Stimulated activated CD8-positive, alpha-beta memory T cell treated with anti-CD3 and anti-CD28 coated beads, Interleukin-4, amount 100 ng/mL, for 48 hours (primary cell): Measurements from ENCODE around the gene NR1D1.

ENCODE experiments used
- DNase-seq: peaks from one replicate; pipeline ENCODE4 v3.0.0-alpha.2; 2020

The NR1D1 gene

GRCh38 chr17:40111221-40112128, 11.1 kb upstream of the NR1D1 start:
- peak; percentile 79 for DNase-seq

DNA sequence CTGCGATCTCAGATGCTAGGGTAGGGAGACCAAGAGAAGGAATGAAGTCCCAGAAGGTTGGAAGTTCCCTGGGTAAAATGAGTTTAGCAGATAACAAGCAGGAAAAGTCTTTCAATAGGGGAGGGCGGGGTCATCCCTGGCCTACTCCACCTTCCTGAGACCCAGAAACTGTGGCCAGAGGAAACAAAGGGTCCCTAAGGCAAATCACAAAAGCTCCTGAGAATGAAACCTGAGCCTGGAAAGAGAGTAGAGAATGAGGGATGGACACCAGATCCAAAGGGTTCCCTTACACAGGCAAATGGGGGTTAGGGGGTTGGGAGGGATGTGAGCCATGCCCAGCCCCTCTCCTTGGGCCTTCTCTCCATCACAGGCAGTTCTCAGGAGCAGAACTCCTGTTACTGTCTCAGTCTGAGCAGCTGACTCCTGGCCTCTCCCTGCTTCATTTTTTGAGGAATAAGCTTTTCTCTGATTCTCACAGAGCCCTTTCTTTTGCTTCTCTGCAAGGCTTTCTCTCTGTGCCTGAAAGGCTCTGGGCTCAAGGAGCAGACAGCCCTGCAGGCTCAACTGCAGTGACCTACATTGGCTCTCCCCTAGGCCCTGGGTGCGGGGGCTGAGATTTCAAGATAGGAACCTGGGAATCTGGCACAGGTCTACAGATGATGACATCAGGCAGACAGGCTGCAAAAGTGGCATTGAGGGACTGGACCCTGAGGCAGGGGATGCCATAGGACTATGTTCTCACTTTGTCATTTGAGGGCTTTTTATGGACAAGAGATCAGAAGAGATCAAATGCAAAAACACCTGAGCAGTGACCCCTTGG, 9.8 kb upstream of the NR1D1 start:
- no peak for DNase-seq

DNA sequence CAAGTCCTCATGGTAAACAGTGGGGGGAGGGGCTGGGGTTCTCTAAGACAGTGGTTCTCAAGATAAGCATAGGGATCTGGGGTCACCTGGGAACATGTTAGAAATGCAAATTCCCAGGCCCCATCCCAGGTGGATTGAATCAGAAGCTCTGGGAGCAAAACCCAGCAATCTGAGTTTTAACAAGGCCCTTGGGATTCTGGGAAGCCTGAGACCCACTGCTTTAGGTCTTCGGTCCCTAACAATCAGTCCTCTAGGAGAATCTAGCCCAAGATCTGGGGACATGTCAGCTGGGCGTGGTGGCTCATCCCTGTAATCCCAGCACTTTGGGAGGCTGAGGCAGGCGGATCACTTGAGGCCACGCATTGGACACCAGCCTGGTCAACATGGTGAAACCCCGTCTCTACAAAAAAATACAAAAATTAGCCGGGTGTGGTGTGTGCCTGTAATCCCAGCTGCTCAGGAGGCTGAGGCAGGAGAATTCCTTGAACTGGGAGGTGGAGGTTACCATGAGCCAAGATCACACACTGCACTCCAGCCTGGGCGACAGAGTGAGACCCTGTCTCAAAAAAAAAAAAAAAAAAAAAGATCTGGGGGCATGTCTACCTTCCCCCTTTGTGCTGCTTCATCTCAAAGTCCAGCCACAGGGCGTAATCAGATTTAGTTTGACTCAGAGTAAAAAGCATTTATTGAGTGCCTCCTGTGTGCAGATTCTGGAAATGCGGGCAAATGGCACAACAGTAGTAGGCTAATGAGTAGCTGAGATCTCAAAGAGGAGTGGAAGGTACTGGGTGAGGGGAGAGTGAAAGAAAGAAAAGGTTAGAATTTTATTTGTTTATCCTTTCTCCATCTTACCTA, 8.8 kb upstream of the NR1D1 start:
- DNase-seq, result no peak

DNA sequence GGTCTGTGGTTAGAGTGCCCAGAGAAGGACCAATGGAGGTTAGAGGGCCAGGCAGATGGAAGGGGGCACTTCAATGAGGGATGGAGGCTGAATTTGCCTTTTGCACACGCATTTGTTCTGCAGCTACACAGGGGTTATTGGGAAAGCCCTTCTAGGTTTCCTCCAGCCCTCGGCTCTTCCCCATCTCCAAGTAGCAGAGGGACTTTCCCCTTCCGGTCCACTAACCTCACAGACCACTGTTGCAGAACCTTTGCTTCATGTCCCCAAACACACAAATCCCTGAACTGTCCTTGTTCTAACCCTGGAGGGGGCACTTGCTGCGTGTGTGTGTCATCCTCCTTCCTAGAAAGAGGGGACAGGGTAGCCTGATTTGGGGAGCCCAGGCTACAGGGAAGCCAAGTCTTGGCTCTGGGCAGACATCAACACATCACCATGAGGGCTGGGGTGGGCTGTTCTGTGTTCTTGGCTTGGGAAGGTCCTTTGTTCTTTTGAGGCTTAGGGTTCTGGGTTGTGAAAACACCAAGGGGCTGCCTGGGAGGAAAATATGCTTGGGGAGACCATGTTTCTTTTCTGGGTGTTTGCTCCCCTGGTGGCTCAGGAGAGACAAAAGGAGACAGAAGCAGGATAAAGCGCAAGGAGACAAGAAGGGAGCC, 7.3 kb upstream of the NR1D1 start:
- DNase-seq, result peak; percentile 45

DNA sequence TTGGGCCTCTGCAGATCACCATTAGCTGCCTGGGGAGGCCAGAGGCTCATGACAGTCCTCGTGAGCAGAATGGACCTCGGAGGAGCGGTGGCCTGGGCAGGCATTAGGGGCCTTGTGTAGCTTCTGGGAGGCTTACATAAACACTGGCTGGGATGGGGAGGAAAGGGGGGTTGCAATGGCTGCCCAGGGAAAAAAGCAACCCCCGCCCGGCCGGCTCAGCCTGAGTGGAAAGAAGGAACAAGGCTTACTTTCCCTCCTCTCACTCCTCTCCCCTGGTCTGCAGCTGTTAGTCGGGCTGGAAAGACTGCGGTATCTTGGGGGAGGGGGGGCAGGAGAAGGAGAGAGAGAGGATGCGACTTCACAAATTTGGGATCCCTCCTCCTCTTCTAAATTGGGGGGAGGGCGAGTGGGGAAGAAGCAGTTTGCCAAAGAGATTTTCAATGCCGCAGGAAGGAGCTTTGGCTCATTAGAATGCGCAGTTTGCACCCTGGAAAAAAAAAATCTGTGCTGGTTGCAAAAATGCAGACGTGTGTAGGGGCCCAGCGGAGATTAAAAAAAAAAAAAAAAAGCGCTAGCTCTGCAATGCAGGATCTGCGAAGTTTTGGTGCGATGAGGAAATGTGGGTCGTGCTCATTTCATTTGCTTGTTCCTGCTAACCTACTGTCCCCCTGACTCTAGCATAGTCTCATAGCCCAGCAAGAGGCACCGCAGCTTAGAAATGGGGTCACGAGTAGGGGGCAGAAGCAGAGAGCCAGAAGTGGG, 6.6 kb upstream of the NR1D1 start:
- no peak for DNase-seq

GRCh38 chr17:40105861-40106759, 5.7 kb upstream of the NR1D1 start:
- DNase-seq, result no peak

DNA sequence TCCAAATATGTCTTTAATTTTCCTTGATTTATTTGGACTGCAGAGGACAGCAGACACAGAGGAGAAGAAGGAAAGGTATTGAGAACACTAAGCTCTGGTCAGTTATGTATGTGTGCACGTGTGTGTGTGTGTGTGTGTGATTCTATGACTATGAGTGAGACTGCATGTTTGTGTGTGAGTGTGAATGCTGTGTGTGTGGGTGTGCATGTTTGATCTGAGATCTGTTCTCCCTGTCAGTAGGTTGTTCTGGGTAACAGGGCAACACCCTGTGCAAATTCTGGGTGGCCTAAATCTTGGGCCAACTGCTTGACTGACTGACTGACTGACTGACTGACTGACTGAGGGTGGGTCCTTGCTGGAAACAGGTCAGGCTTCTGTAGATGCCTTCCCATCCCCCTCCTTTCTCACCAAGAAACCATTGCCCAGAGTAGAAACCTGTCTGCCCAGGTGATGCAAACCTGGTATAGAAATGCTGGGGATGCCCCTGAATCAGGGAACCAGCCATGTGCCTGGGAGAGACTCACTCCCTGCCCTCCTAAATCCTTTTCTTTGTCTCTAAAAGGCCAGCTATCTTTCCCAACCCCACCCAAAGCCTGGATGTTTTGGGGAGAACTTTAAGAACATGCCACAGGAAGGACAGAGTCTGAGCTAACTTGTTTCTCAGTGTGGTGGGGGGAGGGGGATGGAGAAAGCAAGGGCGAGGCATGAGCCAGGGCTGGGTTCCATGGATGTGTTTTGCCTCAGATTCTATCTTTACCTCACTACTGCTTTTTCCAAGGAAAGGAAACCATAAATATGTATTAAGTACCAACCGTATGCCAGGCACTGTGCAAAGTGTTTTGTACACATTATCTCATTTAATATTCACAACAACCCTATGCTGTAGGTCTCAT, 4.5 kb upstream of the NR1D1 start:
- DNase-seq, result no peak

DNA sequence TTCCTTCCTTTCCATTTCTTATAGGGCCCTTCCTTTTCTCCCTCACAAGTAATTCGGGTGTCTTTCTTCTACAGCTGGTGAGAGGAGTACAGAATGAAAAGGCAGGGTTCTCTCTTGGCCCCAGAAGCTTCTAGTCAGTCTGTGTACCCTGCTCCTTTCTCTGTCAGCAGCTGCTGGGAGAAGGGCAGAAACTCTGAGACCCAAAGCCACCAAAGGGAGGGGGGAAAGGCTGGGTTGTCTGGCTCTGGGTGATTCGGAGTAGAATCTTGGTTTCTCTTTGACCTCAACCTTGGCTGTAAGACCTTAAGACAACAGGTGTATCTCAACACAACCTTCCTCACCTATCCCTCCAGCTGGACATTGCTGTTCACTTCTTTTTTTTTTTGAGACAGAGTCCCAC, 3.3 kb upstream of the NR1D1 start:
- DNase-seq, result no peak

GRCh38 chr17:40103071-40103661, 2.8 kb upstream of the NR1D1 start:
- no peak for DNase-seq

DNA sequence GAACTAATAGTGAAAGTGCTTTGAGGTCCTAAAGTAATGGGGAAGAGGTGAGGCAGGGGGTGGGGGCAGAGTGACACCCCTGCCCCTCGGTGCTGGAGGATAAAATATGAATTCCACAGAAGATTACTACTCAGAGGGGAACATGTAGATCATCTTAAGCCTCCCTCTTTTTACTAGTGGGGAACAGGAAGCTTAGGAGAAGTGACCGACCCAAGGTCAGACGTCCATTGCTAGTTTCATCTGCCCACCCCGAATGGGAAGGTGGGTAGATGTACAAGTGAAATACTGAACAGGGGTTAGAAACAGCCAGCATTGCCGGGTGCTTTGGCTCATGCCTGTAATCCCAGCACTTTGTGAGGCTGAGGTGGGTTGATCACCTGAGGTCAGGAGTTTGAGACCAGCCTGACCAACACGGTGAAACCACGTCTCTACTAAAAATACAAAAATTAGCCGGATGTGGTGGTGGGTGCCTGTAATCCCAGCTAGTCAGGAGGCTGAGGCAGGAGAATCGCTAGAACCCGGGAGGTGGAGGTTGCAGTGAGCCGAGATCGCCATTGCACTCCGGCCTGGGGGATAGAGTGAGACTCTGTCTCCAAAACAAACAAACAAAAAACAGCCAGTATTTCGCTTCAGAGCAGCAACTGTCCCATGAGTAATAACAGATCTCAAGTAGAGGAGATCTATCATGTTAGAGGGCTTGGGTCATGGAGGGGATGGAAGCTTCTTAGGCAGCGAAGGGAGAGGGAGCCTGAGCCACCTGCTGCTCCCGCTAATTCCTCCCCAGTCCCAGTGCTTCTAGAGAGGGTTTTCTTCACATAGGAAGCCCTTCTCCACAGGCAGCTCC, 1.2 kb upstream of the NR1D1 start:
- DNase-seq, result no peak

- peak; percentile 92 for DNase-seq
These were observed 429 bp upstream of the NR1D1 start for GRCh38 chr17:40100669-40101366.

- DNase-seq, result no peak
These were observed 570 bp downstream of the NR1D1 start for GRCh38 chr17:40099619-40100418.

- peak; percentile 99 for DNase-seq
These were observed 1.4 kb downstream of the NR1D1 start for GRCh38 chr17:40098846-40099618.

DNA sequence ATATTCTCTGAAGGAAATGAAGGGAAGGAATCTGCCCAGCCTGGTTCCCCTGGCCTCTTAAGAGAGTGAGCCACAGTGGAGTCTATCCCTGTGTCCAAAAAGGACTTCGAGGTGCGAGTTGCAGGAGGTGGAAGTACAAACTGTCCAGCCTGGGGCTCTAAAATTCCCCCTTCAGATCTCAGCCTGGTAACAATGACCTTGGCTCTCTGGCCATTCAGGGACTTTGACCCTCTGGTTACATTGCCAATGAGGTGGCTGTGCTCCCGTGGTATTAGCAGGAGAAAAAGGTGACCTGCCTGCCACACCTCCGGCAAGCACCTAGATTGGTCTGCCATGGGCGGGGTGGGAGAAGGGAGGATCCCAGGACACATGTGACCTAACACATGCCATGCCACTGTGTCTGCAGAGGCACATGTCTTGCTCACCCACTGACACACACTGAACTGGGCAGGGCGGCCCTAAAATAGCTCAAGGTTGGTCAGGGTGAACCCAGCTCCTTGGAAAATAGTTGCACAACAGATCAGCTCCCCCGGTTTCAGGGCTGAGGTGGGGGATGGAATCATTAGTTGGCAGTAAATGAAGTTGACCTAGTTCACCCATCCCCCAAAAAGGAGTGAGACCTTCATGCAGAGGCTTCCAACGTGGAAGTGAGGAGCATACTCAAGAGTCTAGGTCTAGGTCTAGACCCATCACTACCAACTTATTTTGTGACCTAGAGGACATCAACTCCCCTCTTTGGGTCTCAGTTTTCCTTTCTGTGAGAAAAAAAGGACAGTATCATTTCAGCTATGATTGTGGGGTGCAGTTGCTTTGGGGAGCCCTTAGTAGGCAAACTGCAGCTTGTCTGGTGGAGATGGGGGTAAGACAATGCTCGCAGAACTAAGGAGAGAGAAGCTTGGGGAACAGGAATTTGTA, 2.2 kb downstream of the NR1D1 start:
- peak; percentile 59 for DNase-seq

DNA sequence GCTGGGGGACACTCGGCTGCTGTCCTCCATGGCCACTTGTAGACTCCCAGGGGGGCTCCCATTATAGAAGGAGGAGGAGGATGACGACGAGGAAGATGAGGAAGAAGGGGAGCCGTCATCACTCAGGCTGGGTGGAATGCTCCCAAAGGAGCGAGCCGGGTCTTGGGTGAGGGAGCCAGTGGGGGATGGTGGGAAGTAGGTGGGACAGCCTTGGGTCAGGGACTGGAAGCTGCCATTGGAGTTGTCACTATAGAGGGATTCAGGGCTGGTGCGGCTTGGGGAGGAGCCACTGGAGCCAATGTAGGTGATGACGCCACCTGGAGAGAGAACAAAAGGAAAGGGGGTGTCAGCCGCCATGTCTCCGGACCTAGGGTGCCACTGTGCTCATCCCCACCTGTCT, 3.3 kb downstream of the NR1D1 start:
- DNase-seq, result no peak
